Measurements from ENCODE around the gene MDN1. TPM values are rescaled to one million over a fixed set of nuclear protein-coding genes. Genes with fewer than 3 reads are reported as not detected.

The MDN1 gene
- total RNA-seq, 4 donors from 2014 or later, result 7.1 to 46.5 (median 34.5) TPM

DNA sequence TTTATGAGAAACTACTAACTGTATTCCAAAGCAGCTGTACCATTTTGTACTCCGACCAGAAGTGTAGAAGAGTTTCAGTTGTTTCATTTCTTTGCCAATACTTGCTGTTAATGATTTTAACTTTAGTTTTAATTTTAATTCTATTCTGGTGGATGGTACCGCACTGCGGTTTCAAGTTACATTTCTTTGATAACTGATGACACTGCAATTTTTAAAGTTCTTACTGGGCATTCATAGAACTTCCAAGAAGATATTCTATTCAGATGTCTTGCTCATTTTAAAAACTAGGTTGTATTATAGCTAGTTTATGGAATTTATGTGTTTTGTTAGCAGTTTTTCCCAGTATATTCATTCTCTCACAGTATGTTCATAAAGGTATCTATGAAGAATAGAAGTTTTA lies 117.2 kb downstream of the MDN1 start:
- H3K27ac ChIP-seq, result no peak overlapping the region
- H3K36me3 ChIP-seq, result no peaks in the 10 kb centered on the region
- TF ChIP-seq, protein P1, sequence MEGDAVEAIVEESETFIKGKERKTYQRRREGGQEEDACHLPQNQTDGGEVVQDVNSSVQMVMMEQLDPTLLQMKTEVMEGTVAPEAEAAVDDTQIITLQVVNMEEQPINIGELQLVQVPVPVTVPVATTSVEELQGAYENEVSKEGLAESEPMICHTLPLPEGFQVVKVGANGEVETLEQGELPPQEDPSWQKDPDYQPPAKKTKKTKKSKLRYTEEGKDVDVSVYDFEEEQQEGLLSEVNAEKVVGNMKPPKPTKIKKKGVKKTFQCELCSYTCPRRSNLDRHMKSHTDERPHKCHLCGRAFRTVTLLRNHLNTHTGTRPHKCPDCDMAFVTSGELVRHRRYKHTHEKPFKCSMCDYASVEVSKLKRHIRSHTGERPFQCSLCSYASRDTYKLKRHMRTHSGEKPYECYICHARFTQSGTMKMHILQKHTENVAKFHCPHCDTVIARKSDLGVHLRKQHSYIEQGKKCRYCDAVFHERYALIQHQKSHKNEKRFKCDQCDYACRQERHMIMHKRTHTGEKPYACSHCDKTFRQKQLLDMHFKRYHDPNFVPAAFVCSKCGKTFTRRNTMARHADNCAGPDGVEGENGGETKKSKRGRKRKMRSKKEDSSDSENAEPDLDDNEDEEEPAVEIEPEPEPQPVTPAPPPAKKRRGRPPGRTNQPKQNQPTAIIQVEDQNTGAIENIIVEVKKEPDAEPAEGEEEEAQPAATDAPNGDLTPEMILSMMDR (IDR thresholded peaks at IDR 0.05), result no peak
- TF ChIP-seq POLR2A (IDR thresholded peaks at IDR 0.05), result no peak
- no peaks in the 10 kb centered on the region for H3K27me3 ChIP-seq
- no peak overlapping the region for H3K4me3 ChIP-seq
- H3K9me3 ChIP-seq, result no peaks in the 10 kb centered on the region
- no peaks in the 10 kb centered on the region for H3K4me1 ChIP-seq
- DNase-seq, result no peak
- intact Hi-C loops (cut with DNase I; ENCODE audit: low total_unique reads), result no loop called here

DNA sequence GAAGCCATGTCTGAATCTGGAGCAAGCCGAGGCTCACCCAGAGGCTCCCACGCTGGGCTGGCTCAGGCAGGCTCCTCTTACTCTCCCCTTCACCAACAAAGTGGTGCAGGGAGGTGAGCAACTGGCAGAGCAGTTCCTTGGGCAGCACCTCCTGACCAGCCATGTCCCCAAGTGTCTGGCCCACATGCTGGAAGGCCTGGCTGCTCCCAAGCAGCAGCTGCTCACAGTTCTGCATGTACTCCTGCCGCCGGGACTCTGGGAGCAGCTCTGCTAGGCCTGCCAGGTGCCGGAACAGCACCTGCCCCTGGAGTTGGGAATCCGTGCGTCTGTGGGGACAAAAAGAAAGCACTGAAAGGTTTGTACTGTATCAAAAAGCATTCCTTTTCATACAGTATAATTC lies 123.9 kb downstream of the MDN1 start:
- Histone ChIP-seq H3K27ac (no peak overlapping the region), H3K36me3 (no peaks in the 10 kb centered on the region), H3K4me1 (no peaks in the 10 kb centered on the region), H3K9me3 (no peaks in the 10 kb centered on the region), H3K4me3 (no peak overlapping the region), H3K27me3 (no peaks in the 10 kb centered on the region)
- intact Hi-C loops (cut with DNase I; ENCODE audit: low total_unique reads), result no loop called here
- TF ChIP-seq POLR2A (IDR thresholded peaks at IDR 0.05), result no peak
- TF ChIP-seq, protein P1 (IDR thresholded peaks at IDR 0.05), result no peak
- DNase-seq, result no peak

DNA sequence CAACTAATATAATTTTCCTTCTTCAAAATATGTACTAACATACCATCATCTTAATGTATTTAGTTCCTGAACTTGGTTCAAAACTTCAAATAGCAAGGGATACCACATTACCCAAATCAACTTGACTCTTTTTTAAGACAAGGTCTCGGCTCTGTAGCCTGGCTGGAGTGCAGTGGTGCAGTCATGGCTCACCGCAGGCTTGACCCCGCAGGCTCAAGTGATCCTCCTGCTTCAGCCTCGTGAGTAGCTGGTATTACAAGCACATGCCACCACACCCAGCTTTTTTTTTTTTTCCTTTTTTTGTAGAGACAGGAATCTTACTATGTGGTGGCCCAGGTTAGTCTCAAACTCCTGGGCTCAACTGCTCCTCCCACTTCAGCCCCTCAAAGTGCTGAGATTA lies 125.2 kb downstream of the MDN1 start:
- TF ChIP-seq POLR2A (IDR thresholded peaks at IDR 0.05), result no peak
- TF ChIP-seq, protein P1 (IDR thresholded peaks at IDR 0.05), result no peak
- H3K36me3 ChIP-seq, result no peaks in the 10 kb centered on the region
- no peaks in the 10 kb centered on the region for H3K27me3 ChIP-seq
- H3K27ac ChIP-seq, result no peak overlapping the region
- no peaks in the 10 kb centered on the region for H3K4me1 ChIP-seq
- DNase-seq, result no peak
- no peak overlapping the region for H3K4me3 ChIP-seq
- no peaks in the 10 kb centered on the region for H3K9me3 ChIP-seq
- intact Hi-C loops (cut with DNase I; ENCODE audit: low total_unique reads), result no loop called here

DNA sequence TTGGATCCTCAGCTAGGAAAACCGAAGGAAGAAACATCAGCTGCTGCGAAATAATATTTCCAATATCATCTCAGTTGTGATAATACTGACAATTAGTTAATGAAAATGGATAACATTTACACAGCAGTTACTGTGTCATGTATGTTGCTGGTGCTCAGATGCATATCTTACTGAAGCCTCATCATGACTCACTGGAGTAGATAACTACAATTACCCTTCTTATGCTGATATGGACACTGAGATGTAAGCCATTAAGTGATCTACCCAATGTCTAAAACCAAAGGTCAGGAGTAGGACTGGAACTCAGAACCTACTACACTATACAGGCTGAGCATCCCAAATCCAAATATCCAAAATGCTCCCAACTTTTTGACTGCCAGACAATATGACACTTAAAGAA lies 126.4 kb downstream of the MDN1 start:
- Histone ChIP-seq H3K27me3 (no peaks in the 10 kb centered on the region), H3K9me3 (no peaks in the 10 kb centered on the region), H3K4me3 (no peak overlapping the region), H3K27ac (no peak overlapping the region), H3K4me1 (no peaks in the 10 kb centered on the region), H3K36me3 (no peaks in the 10 kb centered on the region)
- DNase-seq, result no peak
- intact Hi-C loops (cut with DNase I; ENCODE audit: low total_unique reads), result no loop called here
- TF ChIP-seq, protein P1 (IDR thresholded peaks at IDR 0.05), result no peak
- TF ChIP-seq POLR2A (IDR thresholded peaks at IDR 0.05), result no peak

DNA sequence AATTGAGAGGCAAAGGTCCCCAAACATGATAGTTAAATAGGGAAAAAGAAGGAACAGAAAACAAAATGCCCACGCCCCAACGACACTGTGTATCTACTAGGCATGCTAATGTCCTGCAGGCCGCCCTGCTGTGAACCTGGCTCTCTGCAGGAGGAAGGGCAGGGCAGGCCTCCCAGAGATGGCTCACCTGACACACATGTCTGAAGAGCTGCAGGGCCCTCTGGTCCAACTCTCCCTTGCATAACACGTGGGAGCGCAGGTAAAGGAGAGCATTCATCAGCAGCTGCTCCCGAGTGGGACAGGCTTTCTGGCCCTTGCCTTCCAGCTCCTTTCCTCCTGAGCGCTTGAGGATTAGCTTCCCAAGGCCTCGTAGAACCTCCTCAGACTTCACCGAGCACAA lies 127.3 kb downstream of the MDN1 start:
- TF ChIP-seq POLR2A (IDR thresholded peaks at IDR 0.05), result no peak
- TF ChIP-seq, protein P1 (IDR thresholded peaks at IDR 0.05), result no peak
- intact Hi-C loops (cut with DNase I; ENCODE audit: low total_unique reads), result no loop called here
- Histone ChIP-seq H3K27ac (no peak overlapping the region), H3K36me3 (no peaks in the 10 kb centered on the region), H3K27me3 (no peaks in the 10 kb centered on the region), H3K4me1 (no peaks in the 10 kb centered on the region), H3K4me3 (no peak overlapping the region), H3K9me3 (no peaks in the 10 kb centered on the region)
- no peak for DNase-seq

Data from uterus (tissue), 4 donors.